GM21529 (cell line): ENCODE measurements around the gene GLRA1.
"Not testable (repeated sequence)": the region's sequence is repeated elsewhere in the genome, so short reads cannot be mapped to it uniquely, and the experiment has no call there.

Experiments used
- ATAC-seq: cut with Tn5 transposase; IDR thresholded peaks from one replicate; pipeline ENCODE4 v1.9.1; 2021; ENCODE audit not compliant: unreplicated experiment

GLRA1 gene

GRCh38 chr5:151820903-151821302, 103.7 kb downstream of the GLRA1 start:
- ATAC-seq = no peak

- ATAC-seq = no peak
Measured at GRCh38 chr5:151820271-151820670, 104.4 kb downstream of the GLRA1 start.

- no peak for ATAC-seq
Measured at GRCh38 chr5:151819830-151820229, 104.8 kb downstream of the GLRA1 start.

- ATAC-seq = no peak
Measured at GRCh38 chr5:151815051-151815450, 109.6 kb downstream of the GLRA1 start.

GRCh38 chr5:151812757-151813309, 111.8 kb downstream of the GLRA1 start:
- ATAC-seq = no peak

- ATAC-seq = no peak
Measured at GRCh38 chr5:151811593-151812321, 112.9 kb downstream of the GLRA1 start.

GRCh38 chr5:151810897-151811296, 113.8 kb downstream of the GLRA1 start:
- ATAC-seq = no peak

GRCh38 chr5:151810449-151810848, 114.2 kb downstream of the GLRA1 start:
- no peak for ATAC-seq

GRCh38 chr5:151808451-151809169, 116.0 kb downstream of the GLRA1 start:
- no peak for ATAC-seq

GRCh38 chr5:151805414-151806223, 119.0 kb downstream of the GLRA1 start:
- no peak for ATAC-seq

- ATAC-seq = no peak
Measured at GRCh38 chr5:151800532-151800931, 124.1 kb downstream of the GLRA1 start.

GRCh38 chr5:151799407-151799806, 125.2 kb downstream of the GLRA1 start:
- no peak for ATAC-seq

GRCh38 chr5:151798674-151799073, 126.0 kb downstream of the GLRA1 start:
- ATAC-seq = no peak

GRCh38 chr5:151795426-151795825, 129.2 kb downstream of the GLRA1 start:
- ATAC-seq = no peak

- ATAC-seq = no peak
Measured at GRCh38 chr5:151793358-151793757, 131.3 kb downstream of the GLRA1 start.

- ATAC-seq = no peak
Measured at GRCh38 chr5:151787817-151788216, 136.8 kb downstream of the GLRA1 start.

- ATAC-seq = no peak
Measured at GRCh38 chr5:151786468-151786867, 138.2 kb downstream of the GLRA1 start.

- ATAC-seq = no peak
Measured at GRCh38 chr5:151784141-151784540, 140.5 kb downstream of the GLRA1 start.

GRCh38 chr5:151783664-151784063, 141.0 kb downstream of the GLRA1 start:
- not testable (repeated sequence) for ATAC-seq

- ATAC-seq = no peak
Measured at GRCh38 chr5:151781201-151781600, 143.4 kb downstream of the GLRA1 start.

- ATAC-seq = no peak
Measured at GRCh38 chr5:151780348-151780747, 144.3 kb downstream of the GLRA1 start.
